ENCODE results near the gene PDSS1.

The PDSS1 gene

DNA sequence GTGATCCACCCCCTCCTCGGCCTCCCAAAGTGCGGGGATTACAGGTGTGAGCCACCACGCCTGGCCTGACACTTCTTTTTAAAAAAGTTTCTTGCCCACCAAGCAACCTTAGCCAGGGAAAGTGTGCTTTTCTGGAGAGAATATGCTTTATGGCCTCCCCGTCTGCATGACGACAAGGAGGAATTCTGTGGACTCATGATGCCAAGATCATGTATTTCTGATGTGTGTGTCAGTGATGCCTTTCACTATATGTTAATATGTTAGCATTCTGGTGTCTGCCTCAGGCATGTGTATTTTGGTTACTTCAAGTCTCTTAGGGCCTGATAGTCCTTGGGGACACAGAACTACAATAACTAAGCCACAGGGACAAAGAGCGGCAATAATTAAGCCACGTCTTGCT, 2.1 kb downstream of the PDSS1 start:
- no peak for DNase-seq (ENCODE audit: low read depth)

DNA sequence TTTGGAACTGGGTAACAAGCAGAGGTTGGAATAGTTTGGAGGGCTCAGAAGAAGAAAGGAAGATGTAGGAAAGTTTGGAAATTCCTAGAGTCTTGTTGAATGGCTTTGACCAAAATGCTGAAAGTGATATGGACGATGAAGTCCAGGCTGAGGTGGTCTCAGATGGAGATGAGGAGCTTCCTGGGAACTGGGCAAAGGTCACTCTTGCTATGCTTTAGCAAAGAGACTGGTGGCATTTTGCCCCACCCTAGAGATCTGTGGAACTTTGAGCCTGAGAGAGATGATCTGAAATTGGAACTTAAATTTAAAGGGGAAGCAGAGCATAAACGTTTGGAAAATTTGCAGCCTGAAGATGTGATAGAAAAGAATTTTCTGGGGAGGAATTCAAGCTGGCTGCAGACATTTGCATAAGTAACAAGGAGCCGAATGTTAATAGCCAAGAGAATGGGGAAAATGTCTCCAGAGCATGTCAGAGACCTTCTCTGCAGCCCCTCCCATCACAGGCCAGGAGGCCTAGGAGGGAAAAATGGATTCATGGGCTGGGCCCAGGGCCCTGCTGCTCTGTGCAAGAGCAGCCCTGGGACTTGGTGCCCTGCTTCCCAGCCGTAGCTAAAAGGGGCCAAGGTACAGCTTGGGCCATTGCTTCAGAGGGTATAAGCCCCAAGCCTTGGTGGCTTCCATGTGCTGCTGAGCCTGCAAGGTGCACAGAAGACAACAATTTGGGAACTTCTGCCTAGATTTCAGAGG, 3.6 kb downstream of the PDSS1 start:
- no peak for DNase-seq (ENCODE audit: low read depth)

DNA sequence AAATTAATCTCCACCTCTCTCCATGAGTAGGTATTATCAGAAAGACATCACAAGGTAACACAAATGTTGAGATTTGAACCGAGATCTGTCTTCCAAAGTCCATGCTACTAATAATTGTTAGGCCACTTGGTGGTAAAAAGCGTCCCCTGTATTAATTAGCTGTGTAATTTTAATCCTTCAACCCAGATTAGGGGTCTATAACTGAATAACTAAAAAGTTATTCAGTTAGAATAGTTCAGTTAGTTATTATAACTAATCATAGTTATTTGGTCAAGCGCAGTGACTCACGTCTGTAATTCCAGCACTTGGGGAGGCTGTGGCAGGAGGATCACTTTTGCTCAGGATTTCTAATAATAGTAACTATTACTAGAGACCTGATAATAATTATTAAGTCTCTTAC, 5.6 kb downstream of the PDSS1 start:
- DNase-seq (ENCODE audit: low read depth), result no peak

DNA sequence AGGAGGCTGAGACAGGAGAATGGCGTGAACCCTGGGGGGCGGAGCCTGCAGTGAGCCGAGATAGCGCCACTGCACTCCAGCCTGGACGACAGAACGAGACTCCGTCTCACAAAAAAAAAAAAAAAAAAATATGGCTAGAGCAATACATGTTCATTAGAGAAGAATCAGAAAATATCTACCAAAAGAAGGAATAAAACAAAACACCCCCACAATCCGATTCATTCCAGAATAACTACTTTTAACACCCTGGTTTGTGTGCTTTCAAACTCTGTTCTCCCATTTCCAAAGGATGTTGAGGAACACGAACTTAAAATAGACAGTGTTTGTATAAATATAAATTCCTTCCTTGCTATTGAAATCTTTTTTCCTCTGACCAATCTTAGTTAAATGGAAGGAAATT, 6.5 kb downstream of the PDSS1 start:
- no peak for DNase-seq (ENCODE audit: low read depth)

DNA sequence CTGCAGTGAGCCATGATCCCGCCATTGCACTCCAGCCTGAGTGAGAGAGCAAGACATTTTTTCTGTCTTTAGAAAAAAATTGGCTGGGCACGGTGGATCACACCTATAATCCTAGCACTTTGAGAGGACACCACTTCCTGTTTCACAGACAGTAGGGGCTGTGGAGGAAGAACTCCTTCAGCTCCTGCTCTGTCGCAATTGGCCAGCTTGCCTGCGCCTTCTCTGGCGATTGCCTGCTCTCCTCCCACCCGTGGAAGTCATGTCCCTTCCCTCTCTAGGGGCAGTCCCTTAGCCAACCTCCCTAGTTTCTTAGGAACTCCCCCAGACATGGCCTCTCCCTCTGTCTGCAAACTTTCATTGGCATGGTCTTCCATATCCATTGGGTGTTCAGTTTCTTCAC, 8.7 kb downstream of the PDSS1 start:
- no peak for DNase-seq (ENCODE audit: low read depth)

DNA sequence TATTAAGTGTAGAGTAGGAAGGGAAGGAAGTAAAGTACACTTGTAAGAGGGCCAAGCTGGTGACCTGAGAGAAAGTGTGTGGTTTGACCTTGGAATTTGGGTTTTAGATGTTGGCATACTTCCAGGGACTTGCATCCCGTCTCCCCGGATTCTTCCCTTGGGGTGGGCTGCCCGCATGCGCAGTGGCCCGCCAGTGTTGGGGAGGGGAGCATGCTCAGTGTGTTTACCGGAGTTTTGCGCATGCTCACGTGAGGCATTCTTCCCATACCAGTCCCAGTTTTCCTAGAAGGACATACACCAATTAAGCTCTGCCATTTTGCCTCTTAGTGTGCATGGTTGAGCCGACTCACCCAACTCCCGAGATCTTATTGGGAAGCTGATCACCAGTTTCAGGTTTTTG, 9.4 kb downstream of the PDSS1 start:
- DNase-seq (ENCODE audit: low read depth), result no peak

DNA sequence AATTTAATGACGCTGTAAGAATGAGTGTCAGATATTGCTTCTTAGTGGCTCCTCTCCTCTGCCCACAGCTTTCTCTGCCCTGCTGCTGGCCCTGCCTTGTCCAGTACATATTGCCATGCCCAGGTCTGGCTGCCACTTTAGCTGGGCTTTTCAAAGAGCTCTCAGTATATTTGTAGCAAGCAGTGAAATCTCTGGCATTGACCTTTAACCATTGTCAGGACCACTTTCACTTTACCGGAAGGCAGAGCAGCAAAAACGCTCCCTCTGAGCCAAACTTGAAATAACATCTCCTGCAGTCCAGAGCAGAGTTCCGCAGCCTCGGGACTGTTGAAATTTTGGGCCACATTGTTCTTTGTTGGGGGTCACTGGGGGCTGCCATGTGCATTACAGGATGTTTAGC, 13.8 kb downstream of the PDSS1 start:
- no peak for DNase-seq (ENCODE audit: low read depth)

DNA sequence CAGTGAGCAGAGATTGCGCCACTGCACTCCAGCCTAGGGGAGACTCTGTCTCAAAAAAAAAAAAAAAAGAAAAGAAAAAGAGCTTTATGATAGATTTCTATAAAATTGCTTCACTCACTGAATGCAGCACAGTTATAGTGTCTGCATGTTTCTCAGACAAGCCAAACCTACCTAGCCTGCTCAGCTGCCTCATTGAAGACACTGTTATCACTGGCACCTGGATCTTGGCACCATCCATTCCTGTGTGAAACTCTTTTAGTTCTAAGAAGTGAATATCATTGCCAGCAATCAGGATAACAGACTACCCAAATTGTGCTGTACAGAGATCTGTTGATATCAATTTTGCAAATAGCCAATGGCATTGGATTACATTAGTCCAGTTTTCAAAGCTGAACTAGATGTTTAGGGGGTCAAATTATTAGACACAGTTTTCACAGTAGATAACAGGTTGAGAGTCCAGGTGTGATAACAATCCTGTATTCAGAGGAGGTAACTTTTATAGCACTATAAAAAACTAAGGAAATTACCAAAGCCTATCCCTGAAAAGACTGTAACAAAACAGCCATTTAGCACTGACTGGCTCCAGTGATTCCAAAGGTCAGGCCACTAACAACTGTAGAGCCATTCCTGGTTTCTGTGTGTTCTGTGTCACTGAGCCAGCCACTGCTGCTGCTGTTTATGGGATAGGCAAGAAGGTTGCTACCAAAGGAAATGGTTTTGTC, 17.1 kb downstream of the PDSS1 start:
- no peak for DNase-seq (ENCODE audit: low read depth)

DNA sequence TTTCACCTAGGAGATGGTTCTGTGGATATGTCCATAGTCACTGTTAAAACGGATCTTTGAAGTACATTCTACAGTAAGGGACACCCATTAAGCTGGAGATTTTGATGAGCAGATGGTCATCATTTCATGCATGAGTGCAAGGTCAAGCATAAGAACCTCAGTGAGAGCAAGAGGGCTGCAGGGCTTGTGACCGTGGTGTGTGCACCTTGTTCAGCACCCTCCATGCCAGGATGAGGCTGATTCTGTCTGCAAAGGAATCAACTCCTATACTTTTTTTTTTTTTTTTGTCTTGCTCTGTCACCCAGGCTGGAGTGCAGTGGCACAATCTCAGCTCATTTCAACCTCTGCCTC, 17.6 kb downstream of the PDSS1 start:
- DNase-seq (ENCODE audit: low read depth), result no peak

DNA sequence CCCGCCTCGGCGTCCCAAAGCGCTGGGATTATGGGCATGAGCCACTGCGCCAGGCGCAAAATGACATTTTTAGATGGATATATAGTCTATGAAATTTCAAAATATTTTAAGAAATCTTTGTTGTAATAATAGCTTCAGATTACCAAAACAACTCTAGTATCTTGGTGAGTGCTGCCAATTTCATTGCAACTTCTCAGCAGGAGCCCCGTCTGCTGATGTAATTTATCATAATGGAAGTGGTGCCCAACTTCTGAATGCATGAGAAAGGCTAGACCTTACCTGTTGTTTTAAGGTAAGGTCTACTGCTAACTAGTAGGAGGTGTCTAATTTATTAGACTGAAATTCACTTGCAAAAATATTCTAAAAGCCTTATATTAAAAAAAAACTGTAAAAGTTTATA, 20.0 kb downstream of the PDSS1 start:
- DNase-seq (ENCODE audit: low read depth), result no peak

DNA sequence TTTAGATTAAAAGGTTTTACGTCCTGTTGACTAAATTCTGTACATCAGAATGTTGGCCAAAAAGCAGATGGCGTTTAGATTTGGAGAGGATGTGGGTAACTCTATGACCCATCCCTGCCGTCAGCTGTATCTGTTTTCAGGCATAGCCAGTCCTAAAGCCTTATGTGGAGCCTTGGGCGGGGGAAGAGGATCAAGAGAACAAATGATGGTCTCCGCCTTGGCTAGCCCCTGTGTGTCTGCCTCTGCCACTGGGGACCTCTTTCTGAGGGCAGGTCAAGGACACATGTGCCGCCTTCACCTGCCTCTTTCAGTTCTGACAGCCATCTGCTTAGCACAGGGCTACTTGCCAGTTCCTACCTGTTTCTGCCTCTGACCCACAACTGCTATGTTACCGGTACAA, 24.1 kb downstream of the PDSS1 start:
- no peak for DNase-seq (ENCODE audit: low read depth)

DNA sequence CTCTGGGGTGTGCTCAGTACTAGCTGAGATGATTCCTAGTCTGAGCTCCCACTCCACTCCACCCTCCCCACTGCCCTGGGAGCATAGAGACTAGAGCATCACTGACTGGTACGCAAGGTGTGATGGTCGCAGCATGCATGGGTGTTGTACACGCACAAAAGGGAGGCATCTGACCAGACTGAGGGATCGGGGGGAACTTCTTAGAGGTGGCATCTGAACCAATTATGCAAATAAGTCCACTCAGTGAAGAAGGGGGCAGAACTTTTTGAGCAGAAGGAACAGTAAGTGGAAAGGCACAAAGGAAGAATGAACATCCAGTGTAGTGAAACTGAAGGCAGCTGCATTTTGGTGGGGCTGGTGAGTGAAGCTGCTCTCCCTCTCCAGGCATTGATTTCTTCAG, 25.5 kb downstream of the PDSS1 start:
- DNase-seq (ENCODE audit: low read depth), result no peak

DNA sequence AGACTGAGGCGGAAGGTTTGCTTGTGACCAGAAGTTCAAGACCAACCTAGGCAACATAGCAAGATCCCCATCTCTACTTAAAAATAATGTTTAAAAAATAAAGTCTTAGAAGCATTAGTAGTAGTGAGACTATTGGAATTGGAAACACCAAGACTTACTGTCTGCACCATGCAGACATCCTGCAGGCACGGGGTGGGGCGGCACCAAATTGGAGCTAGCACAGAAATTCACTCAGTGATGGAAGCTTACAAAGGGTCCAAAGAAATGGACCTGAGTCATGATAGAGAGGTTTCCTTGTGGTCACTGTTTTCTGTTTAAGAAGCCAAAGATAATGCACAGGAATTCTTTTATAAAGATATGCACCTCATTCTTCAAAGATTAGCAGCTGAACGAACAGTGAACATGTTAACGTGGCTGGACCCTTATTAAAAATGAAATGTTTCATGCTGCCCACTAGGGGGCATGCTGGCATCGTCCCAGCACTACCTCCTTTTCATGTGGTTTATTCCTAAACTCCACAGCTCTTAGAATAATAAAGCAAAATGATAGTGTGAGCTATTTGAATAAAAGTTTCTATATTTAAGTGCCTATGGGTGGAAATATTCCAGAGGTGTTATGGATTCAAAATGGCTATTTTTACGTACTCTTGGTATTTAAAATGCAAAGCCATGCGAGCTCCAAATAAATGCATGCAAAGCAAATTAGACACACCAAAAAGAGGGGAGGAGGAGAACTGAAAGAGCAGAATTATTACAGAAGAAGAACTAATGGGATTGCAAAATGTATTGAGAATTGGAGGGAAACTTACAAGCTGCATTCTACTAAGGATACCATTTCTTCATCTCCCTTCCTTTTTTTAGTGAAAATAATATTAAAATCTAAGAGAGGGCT, 28.6 kb downstream of the PDSS1 start:
- peak; percentile 34 for DNase-seq (ENCODE audit: low read depth)

DNA sequence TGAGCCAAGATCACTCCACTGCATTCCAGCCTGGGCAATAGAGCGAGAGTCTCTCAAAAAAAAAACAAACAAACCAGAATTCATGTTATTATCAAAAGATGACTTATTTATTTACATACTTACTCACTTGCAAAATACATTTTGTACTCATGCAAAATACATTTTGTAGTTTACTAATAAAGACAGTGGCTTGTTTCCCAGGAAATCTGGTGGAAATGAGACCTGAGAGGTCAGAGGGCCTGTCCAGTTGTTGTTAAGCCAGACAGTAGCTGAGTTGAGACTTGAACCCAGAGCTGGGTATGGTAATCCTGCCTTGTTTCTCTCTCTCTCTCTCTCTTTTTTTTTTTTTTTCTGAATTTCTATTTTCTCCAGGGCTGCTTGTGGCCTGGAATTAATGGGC, 29.5 kb downstream of the PDSS1 start:
- DNase-seq (ENCODE audit: low read depth), result no peak

DNA sequence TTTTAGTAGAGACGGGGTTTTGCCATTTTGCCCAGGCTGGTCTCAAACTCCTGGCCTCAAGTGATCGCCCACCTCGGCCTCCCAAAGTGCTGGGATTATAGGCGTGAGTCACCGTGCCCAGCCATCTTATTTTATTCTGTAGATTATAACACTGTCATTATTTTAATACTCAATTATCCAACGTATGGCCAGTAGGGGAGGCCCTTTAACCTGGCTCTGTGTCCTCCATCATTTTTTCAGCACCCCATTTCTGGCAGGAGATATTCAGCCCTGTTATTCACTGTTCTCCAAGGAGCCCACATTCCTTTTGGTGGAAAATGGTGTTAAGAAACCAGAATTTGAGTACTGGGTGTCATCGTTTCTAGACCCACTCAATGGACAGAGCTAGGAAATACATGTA, 31.5 kb downstream of the PDSS1 start:
- DNase-seq (ENCODE audit: low read depth), result no peak

DNA sequence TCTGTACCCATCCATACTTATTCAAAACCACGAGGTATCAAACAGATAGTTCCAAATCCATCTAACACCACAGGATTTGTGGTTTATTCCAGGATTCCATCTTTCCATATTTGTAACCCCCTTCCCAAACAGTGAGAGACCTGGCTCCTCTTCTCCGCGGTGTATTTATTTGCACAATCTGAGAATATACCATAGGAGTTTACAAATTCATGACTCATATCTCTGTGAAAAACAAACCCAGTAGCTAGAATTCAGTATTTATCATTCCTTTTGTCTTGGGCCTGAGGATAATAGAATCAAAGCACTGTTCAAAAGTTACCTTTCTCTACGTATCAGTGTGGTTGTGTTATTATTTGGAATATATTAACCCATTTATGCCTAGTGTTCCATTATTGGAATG, 31.9 kb downstream of the PDSS1 start:
- DNase-seq (ENCODE audit: low read depth), result no peak

DNA sequence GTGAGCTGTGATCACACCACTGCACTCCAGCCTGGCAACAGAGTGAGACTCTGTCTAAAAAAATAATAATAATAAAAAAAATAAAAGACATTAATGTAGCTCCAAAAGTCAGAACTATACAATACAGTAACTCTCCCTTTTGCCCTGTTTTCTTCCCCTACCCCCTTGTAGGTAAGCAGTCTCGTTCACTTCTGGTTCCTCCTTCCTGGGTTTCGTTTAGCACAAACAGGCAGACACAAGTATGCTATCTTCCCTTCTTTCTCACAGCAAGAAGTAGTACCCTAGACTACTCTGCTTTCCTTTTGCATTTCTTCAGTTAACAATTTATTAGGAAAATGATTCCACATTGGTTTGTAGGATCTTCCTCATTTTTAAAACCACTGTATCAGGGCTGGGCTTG, 33.1 kb downstream of the PDSS1 start:
- no peak for DNase-seq (ENCODE audit: low read depth)

DNA sequence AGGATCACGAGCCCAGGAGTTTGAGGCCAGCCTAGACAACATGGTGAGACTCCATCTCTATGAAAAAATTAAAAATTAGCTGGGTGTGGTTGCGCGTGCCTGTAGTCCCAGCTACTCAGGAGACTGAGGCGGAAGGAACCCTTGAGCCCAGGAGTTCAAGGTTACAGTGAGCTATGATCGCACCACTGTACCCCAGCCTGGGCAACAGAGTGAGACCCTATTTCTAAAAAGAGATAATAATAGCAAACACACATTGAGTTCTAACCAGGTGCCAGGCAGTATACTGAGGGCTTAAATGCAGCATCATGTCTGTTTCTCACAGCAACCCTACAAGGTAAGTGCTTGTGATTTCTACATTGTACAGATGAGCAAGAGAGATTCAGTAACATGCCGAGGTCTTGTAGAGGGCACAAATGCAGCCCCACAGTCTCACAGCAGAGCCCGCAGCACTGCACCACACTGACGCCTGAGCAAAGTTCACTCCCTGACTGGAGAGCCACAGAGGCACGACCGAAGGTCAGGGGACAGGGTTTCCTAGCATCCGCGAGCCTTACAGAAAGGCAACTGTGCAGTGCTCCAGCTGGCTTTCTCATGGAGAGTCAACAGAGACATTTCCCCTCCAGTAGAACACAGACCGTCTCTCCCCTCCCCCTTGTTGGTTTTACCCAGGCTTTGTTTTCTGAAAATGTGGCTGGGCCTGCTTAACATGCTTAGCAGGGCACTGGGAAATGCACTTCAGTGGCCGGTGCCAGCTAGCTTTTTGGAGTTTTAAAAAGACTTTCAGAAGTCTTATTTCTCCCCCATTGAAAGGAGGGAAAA, 36.5 kb downstream of the PDSS1 start:
- no peak for DNase-seq (ENCODE audit: low read depth)

DNA sequence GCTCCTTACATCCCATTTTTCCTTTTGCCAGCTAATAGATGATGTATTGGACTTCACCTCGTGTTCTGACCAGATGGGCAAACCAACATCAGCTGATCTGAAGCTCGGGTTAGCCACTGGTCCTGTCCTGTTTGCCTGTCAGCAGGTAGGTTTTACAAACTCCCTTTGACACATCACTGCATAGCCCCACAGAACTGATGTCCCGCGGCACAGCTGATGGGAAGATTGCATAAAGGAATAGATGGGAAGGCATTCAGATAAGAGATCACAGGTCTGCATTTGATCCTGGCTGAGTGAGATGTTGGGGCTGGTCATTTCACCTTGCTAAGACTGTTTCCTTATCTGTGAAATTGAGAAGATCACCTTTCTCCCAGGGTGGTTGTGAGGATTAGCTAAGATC, 37.9 kb downstream of the PDSS1 start:
- no peak for DNase-seq (ENCODE audit: low read depth)

DNA sequence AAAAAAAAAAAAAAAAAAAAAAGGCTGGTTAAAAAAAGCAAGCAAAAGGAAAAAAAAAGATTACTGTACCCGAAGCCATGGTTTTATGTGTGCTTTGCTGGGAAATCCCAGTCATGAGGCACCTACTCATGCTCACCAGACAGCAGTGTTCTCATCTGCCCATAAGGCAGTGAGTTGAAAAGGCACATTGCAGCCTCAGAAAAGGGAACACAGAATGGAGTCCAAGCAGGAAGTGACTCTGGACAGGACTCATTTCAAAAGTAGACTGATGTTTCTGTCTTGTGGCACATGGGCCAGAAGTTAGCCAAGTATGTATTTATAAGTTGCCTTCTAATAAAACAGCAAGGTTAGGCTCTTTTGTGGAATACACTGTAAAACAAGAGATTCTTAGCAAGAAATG, 40.2 kb downstream of the PDSS1 start:
- DNase-seq (ENCODE audit: low read depth), result no peak

DNA sequence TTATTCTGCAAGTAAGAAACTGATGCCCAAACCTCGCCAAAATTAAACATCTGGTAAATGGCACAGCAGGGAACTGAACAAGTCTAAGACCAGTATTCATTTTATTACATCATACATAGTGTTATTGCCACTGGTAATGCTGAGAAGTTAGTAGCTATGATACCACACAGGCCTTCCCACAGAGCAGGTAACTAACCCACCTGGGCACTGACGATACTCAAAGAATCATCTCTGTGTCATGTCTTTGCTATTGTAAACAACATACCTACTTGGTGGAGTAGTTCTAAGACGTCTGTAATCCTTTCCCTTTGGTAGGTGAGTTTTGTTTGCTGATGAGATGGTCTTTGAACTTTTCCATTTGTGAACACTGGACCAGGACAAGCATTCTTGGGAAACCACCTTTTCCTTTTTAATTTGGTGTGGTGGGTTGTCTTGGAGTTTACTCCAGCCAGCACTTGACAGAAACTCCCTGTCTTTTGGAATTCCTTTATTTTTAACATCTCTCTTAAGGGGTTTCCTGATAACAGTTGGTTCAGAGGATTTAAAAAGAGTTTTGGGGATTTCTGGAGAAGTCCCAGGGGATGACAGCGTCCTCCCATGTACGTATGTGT, 40.9 kb downstream of the PDSS1 start:
- DNase-seq (ENCODE audit: low read depth), result no peak
